BLaER1 (cell line): ENCODE results near the gene HNRNPAB.

ENCODE experiments used
- H3K27ac ChIP-seq: shearing (Covaris generic); formaldehyde crosslinking; 2 replicates; pipeline ENCODE4 v1.8.1; 2022
- H3K27me3 ChIP-seq: shearing (Covaris generic); formaldehyde crosslinking; 2 replicates; pipeline ENCODE4 v1.8.1; 2022
- H3K36me3 ChIP-seq: shearing (Covaris generic); formaldehyde crosslinking; 2 replicates; pipeline ENCODE4 v1.8.1; 2022
- H3K4me1 ChIP-seq: shearing (Covaris generic); formaldehyde crosslinking; 2 replicates; pipeline ENCODE4 v1.8.1; 2022
- H3K4me2 ChIP-seq: shearing (Covaris generic); formaldehyde crosslinking; 2 replicates; pipeline ENCODE4 v1.8.1; 2022
- H3K4me3 ChIP-seq: shearing (Covaris generic); formaldehyde crosslinking; 2 replicates; pipeline ENCODE4 v1.8.1; 2022
- H3K9ac ChIP-seq: shearing (Covaris generic); formaldehyde crosslinking; 2 replicates; pipeline ENCODE4 v1.8.1; 2022
- H3K9me3 ChIP-seq: shearing (Covaris generic); formaldehyde crosslinking; 2 replicates; pipeline ENCODE4 v1.8.1; 2022
- H4K20me1 ChIP-seq: shearing (Covaris generic); formaldehyde crosslinking; 2 replicates; pipeline ENCODE4 v1.8.1; 2022
- Cebpa-rat ChIP-seq: shearing (Covaris generic); IDR thresholded peaks from 2 replicates; pipeline ENCODE4 v1.8.1; 2022

HNRNPAB gene

DNA sequence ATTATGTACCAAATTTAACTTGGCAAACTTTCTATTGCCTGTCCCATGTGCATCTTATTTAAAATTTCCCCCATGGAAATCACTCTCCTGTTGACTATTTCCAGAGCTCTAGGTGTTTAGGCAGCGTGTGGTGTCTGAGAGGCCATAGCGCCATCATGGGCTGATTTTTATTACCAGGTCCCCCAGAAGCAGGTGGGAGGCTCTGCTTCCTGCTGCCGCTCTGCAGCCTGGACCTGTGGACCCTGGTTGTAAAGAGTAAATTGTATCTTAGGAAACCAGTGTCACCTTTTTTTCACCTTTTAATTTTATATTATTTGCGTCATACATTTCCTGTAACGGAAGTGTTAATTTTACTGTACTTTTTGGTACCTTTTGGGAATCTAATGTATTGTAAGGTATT lies 6.4 kb downstream of the HNRNPAB start:
- Histone ChIP-seq H3K4me2 (no peak overlapping the region), H4K20me1 (peaks cover 100% of the 10 kb centered on the region), H3K4me1 (peaks cover 34% of the 10 kb centered on the region)

DNA sequence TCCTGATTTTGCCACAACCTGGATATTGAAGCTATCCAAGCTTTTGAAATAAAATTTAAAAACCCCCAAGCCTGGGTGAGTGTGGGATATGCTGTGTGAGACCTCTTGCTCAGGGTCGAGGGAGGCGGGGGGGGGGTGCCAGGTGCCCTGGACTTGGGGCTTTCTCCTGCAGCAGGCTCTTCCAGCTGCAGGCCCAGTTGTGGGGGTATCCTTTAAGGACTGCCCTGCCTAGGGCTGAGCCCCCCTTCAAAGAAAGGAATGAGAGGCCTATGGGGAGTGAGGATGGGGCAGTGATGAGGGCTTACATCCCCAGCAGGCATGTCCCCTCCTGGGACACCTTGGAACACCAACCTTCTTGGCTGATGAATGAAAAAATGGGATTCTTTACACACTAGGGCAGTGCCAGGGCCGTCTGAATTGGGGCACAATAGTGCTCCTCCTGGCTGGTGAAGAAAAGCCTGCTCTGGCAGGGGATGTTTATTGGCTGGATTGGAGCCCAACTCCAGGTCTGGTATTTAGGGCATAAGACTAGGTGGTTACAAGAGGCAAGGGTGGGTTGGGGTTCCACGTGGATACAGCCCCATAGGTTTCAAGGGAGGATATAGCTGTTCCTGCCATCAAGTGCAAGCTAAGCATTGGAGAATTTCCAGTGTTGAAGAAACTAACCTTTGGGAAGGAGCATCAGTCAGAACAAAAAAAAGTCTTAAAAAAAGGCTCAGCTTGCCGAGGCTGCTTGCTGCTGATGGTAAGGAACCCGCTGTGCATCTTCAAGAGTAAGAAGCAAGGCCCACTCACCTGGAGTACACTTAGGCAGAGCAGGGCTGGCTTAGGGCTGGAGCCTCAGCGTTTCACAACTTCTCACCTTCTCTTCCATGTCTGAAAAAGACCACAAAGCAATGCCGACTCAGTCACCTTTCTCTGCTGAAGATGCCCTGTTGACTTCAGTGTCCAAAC lies 7.0 kb downstream of the HNRNPAB start:
- peaks cover 100% of the 10 kb centered on the region for H3K36me3 ChIP-seq
- H3K9me3 ChIP-seq: no peaks in the 10 kb centered on the region

More for the DNA sequence above, 6.4 kb downstream of the HNRNPAB start:
- no peaks in the 10 kb centered on the region for H3K27me3 ChIP-seq
- no peak overlapping the region for H3K4me3 ChIP-seq
- no peak for TF ChIP-seq Cebpa-rat
- H3K27ac ChIP-seq: no peak overlapping the region
- H3K36me3 ChIP-seq: peaks cover 100% of the 10 kb centered on the region
- H3K9ac ChIP-seq: no peak overlapping the region
- no peaks in the 10 kb centered on the region for H3K9me3 ChIP-seq

DNA sequence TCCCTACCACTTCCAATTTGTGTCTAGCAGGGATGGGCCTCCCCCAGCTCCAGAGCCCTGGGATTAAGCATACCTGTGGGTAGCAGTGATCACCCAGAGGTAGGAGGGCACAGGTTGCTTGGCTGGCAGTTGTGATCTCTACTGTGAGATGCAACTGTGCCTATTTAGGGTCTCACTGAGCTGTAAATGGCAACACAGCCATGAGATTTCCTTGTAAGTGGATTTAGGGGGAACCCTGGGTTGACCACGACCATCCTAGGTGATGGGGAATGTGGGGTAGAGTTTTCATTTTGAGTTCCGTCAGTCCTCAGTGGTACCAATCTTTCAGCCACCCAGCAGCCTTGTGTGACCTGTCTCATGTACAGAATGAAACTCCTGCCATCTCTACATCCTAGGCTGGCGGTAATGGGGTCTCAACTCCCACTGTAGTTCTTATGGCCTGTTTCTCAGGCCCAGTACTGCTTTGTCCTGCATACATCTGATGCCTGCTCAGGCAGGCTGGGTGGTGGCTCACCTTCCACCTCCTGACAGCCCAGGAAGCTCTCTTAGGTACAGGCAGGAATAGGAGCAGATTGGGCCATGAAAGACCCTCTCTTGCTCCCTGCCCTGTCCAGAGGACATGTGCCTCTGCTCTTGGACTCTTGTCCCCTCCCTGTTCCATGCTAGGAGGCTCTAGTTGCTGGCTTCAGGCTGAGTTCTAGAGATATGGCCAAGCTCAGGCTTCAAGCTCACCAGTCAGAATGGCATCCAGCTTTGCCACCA lies 8.1 kb downstream of the HNRNPAB start:
- Histone ChIP-seq H4K20me1 (peaks cover 95% of the 10 kb centered on the region), H3K36me3 (peaks cover 100% of the 10 kb centered on the region), H3K9me3 (no peaks in the 10 kb centered on the region), H3K4me1 (peaks cover 19% of the 10 kb centered on the region), H3K4me3 (no peak overlapping the region), H3K9ac (no peak overlapping the region), H3K27ac (no peak overlapping the region), H3K27me3 (no peaks in the 10 kb centered on the region), H3K4me2 (no peak overlapping the region)
- TF ChIP-seq Cebpa-rat: no peak

More for the DNA sequence above, 7.0 kb downstream of the HNRNPAB start:
- no peak overlapping the region for H3K27ac ChIP-seq
- no peak overlapping the region for H3K4me3 ChIP-seq
- H4K20me1 ChIP-seq: peaks cover 100% of the 10 kb centered on the region
- no peaks in the 10 kb centered on the region for H3K27me3 ChIP-seq
- H3K9ac ChIP-seq: no peak overlapping the region
- H3K4me1 ChIP-seq: peaks cover 29% of the 10 kb centered on the region
- H3K4me2 ChIP-seq: no peak overlapping the region
- no peak for TF ChIP-seq Cebpa-rat

DNA sequence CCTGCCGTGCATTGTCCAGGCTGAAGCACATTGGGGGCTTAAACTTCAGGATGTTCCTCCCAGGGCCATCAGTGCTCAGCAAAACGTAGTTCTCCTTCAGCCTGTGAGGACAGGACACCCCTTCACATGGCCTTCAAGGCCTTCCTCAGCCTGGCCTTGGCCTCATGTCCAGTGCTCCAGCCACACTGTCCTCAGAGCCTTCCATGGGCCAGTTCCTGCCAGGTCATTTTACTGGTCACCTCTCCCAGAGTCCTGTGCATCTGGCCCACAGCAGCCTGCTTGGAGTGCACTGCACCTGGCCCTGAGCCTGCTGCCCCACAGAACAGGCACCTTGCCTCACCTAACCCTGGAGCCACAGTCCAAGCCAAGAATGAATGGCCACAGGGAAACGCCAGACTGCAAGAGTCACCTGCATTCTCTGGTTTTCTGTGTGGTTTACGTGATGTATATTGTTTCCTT lies 8.7 kb downstream of the HNRNPAB start:
- Histone ChIP-seq H3K4me2 (no peak overlapping the region), H3K27ac (no peak overlapping the region), H4K20me1 (peaks cover 90% of the 10 kb centered on the region), H3K4me3 (no peak overlapping the region), H3K36me3 (peaks cover 97% of the 10 kb centered on the region), H3K9me3 (no peaks in the 10 kb centered on the region), H3K27me3 (no peaks in the 10 kb centered on the region), H3K9ac (no peak overlapping the region), H3K4me1 (peaks cover 13% of the 10 kb centered on the region)
- no peak for TF ChIP-seq Cebpa-rat

DNA sequence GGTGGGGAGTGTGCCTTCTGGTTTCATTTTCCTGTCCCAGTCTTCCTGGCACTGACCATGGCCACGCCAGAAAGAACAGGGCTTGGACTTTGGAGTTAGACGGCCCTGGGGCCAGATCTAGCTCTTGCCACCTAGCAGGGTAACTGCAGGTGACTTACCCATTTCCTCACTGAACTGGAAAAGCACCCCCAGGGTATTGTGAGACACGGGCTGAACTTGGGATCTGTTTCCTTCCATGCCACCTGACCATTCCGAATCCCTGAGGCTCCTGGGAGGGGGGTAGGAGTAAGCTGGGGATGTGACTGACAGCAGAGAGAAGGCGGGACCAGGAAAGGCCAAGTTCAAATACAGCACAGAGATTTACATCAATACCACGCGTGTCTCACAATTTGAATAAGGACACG lies 9.4 kb downstream of the HNRNPAB start:
- no peak overlapping the region for H3K4me3 ChIP-seq
- no peak overlapping the region for H3K4me2 ChIP-seq
- no peaks in the 10 kb centered on the region for H3K27me3 ChIP-seq
- H3K27ac ChIP-seq: no peak overlapping the region
- no peak overlapping the region for H3K9ac ChIP-seq
- H3K36me3 ChIP-seq: peaks cover 96% of the 10 kb centered on the region
- H3K9me3 ChIP-seq: no peaks in the 10 kb centered on the region
- H3K4me1 ChIP-seq: peaks cover 10% of the 10 kb centered on the region; the same call in 1 of the 2 replicates
- peaks cover 88% of the 10 kb centered on the region for H4K20me1 ChIP-seq
- no peak for TF ChIP-seq Cebpa-rat

DNA sequence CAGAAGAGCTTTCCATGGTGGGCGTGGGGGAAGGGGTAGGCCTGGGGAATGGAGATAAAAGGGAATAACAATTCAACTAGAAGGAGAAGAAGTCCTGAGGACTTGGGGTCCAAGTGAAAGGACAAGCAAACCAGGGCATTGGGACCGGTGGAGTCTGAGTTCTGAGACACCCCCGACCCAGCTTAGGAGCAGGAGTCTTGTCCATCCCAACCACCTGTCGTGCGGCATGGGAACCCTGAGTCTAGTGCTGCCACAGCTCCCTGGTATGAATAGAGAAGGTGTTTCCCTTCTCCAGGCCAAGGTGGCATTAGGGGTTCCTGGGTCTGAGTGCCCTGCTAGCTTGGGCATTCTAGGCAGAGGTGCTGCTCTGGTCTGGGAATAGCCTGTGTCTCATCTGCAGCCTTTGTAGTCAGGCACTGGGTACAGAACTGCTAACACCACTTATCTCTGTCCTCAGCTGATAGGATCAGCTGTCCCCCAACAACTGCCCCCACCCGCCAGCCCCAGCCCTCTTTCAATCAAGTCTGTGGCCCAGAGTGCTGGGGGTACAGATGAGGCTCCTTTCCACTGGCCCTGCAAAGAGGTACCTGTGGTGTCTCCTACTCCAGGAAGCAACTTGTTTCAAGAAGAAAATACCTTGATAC lies 9.9 kb downstream of the HNRNPAB start:
- no peaks in the 10 kb centered on the region for H3K9me3 ChIP-seq
- H3K4me1 ChIP-seq: peaks cover 10% of the 10 kb centered on the region; the same call in 1 of the 2 replicates
- peaks cover 84% of the 10 kb centered on the region for H4K20me1 ChIP-seq
- no peak overlapping the region for H3K4me3 ChIP-seq
- H3K36me3 ChIP-seq: peaks cover 92% of the 10 kb centered on the region
- no peak overlapping the region for H3K4me2 ChIP-seq
- H3K9ac ChIP-seq: no peak overlapping the region
- H3K27me3 ChIP-seq: no peaks in the 10 kb centered on the region
- no peak overlapping the region for H3K27ac ChIP-seq
- TF ChIP-seq Cebpa-rat: no peak

DNA sequence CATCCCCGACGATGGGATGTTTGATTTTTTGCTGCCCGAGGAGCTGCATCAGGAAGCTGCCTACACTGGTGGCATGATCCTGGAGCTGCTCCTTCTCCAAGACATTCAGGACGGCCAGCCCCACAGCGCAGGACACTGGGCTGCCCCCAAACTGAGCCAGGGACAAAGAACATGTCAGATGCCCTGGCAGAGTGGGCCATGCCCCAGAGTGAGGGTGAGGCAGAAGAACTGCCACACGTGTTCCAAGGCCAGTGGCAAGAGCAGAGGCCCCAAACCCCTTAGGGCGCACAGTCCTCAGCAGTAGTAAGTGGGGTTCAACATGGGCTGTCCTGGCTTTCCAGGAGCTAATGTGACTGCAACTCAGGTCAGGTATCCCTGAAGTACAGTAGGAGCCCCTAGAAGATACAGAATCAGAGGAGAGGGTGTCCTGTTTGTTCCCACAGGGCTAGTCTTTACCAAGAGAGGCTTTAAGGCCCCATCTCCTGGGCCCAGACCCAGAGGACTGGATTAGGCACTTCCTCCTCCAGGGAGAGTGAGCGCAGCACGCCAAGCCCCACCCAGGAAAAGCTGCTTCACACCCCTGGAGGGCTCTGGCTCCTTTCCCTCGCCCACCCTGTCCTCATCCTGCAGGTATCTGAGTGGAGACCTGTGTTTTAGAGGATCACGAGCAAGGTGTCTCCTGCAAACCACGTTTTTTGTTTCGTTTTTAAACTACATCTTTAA lies 11.1 kb downstream of the HNRNPAB start:
- no peak for TF ChIP-seq Cebpa-rat
- Histone ChIP-seq H3K9me3 (no peaks in the 10 kb centered on the region), H3K27ac (no peak overlapping the region), H3K4me3 (no peak overlapping the region), H3K4me2 (no peak overlapping the region), H3K9ac (no peak overlapping the region), H3K27me3 (no peaks in the 10 kb centered on the region), H3K36me3 (peaks cover 92% of the 10 kb centered on the region), H3K4me1 (peaks cover 10% of the 10 kb centered on the region; the same call in 1 of the 2 replicates), H4K20me1 (peaks cover 84% of the 10 kb centered on the region)

DNA sequence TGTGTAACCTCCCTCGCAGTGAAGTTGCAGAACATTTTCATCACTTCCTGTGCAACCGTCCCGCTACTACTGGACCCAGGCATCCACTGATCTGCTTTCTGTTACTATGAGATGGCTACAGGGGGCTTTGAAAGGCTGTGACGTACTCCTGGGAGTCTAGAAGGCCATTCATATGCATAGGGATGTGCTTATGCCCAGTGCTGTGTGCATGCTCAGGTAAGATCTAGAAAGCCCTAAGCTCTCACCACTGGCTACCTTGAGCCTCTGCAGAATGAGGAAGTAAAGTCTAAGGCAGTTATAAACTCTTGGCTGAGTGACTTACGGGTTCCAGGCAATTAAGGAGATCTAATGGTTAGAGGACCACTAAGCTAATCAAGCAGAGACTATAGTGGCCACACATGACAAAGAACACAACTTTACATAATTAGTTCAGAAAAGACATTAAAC lies 11.8 kb downstream of the HNRNPAB start:
- no peak for TF ChIP-seq Cebpa-rat
- peaks cover 84% of the 10 kb centered on the region for H4K20me1 ChIP-seq
- H3K4me3 ChIP-seq: no peak overlapping the region
- H3K4me2 ChIP-seq: no peak overlapping the region
- peaks cover 10% of the 10 kb centered on the region; the same call in 1 of the 2 replicates for H3K4me1 ChIP-seq
- no peak overlapping the region for H3K27ac ChIP-seq
- peaks cover 92% of the 10 kb centered on the region for H3K36me3 ChIP-seq
- no peaks in the 10 kb centered on the region for H3K27me3 ChIP-seq
- H3K9ac ChIP-seq: no peak overlapping the region
- no peaks in the 10 kb centered on the region for H3K9me3 ChIP-seq

DNA sequence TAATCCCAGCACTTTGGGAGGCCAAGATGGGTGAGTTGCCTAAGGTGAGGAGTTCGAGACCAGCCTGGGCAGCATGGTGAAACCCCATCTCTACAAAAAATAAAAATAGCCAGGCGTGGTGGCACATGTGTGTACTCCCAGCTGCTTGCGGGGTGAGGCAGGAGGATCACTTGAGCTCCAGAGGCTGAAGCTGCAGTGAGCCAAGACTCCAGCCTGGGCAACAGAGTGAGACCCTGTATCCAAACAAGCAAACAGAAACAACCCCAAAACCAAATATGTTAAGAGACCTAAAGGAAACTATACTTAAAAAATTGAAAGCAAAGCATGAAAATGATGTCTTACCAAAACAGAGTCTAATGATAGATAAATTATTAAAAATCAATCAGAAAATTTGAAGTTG lies 12.4 kb downstream of the HNRNPAB start:
- Histone ChIP-seq H3K27me3 (no peaks in the 10 kb centered on the region), H3K9me3 (no peaks in the 10 kb centered on the region), H4K20me1 (peaks cover 84% of the 10 kb centered on the region), H3K27ac (no peak overlapping the region), H3K4me1 (peaks cover 10% of the 10 kb centered on the region; the same call in 1 of the 2 replicates), H3K4me3 (no peak overlapping the region), H3K9ac (no peak overlapping the region), H3K4me2 (no peak overlapping the region), H3K36me3 (peaks cover 92% of the 10 kb centered on the region)
- no peak for TF ChIP-seq Cebpa-rat
